Colonic mucosa (tissue), 4 donors: Measurements from ENCODE around the gene PRR23E. TPM values are rescaled to one million over a fixed set of nuclear protein-coding genes. Genes with fewer than 3 reads are reported as not detected.

Experiments used
- DNase-seq: peaks from one replicate; pipeline ENCODE4 v3.0.0-alpha.2; 2020
- H3K27ac ChIP-seq: fragments of 200-600 bp; one replicate; pipeline ENCODE4 v1.8.0; 2021
- H3K27me3 ChIP-seq: fragments of 200-600 bp; one replicate; pipeline ENCODE4 v1.8.0; 2021
- H3K36me3 ChIP-seq: fragments of 200-600 bp; one replicate; pipeline ENCODE4 v1.8.0; 2021
- H3K4me1 ChIP-seq: fragments of 200-600 bp; one replicate; pipeline ENCODE4 v1.8.0; 2021; ENCODE audit warnings: mild to moderate bottlenecking
- H3K4me3 ChIP-seq: fragments of 200-600 bp; one replicate; pipeline ENCODE4 v1.8.0; 2021
- H3K9ac ChIP-seq, 2 donors: one replicate each; pipeline ENCODE4 v1.7.0; 2013; ENCODE audit warnings: control low read depth in 2 of 2, low read depth in 2 of 2, low read length in 2 of 2
- H3K9me3 ChIP-seq: fragments of 200-600 bp; one replicate; pipeline ENCODE4 v1.8.0; 2021
- intact Hi-C: fragments of 100-400 bp; cut with DNase I; formaldehyde crosslinking; loops from one replicate; pipeline ENCODE4 v1.14.1; 2022
- total RNA-seq, 2 donors: library from RNA; stranded (reverse); fragmentation: NEBNext Ultra II Directional in 1 of 2; extraction: Animal tissue kit (Norgen Biotek cat#: 25700) in 1 of 2; gene quantifications; one replicate each; pipeline ENCODE4 v1.2.1, GENCODE V29; 2021
- TF ChIP-seq, protein P1 (sequence below): fragments of 200-600 bp; IDR thresholded peaks from one replicate; pipeline ENCODE4 v1.8.0; 2022; ENCODE audit warnings: antibody characterized with exemption, mild to moderate bottlenecking
- donor health status: healthy.
- donor health status: DM: no; HTN: no; CAD: no.
- donor health status: DM: no; HTN: no; CAD: no.

PRR23E gene
- total RNA-seq, 2 donors from 2014 or later = not detected

DNA sequence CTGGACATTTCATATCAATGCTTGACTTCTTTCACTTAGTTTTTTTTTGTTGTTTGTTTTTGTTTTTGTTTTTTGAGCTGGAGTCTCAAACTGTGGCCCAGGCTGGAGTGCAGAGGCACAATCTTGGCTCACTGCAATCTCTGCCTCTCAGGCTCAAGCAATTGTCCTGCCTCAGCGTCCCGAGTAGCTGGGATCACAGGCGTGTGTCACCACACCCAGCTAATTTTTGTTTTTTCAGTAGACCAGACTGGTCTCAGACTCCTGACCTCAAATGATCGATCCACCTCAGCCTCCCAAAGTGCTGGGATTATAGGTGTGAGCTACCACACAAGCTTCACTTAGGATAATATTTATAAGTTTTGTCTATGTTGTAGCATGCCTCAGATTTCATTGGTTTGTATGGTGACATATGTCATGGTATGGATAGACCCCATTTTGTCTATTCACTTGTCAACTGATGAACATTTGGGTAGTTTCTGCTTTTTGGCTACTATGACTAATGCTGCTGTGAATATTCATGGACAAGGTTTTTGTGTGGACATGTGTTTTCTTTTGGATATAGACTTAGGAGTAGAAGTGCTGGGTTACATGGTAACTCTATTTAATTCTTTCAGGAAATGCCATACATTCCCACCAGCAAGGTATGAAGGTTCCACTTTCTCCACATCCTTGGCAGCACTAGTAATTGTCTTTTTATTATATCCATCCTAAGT lies 6.8 kb upstream of the PRR23E start:
- Histone ChIP-seq H3K9me3 (no peaks in the 10 kb centered on the region), H3K27ac (no peak overlapping the region), H3K27me3 (no peaks in the 10 kb centered on the region), H3K4me1 (no peaks in the 10 kb centered on the region), H3K9ac (no peak overlapping the region), H3K4me3 (no peak overlapping the region), H3K36me3 (no peaks in the 10 kb centered on the region)
- DNase-seq = no peak
- intact Hi-C loops = no loop called here
- TF ChIP-seq, protein P1, sequence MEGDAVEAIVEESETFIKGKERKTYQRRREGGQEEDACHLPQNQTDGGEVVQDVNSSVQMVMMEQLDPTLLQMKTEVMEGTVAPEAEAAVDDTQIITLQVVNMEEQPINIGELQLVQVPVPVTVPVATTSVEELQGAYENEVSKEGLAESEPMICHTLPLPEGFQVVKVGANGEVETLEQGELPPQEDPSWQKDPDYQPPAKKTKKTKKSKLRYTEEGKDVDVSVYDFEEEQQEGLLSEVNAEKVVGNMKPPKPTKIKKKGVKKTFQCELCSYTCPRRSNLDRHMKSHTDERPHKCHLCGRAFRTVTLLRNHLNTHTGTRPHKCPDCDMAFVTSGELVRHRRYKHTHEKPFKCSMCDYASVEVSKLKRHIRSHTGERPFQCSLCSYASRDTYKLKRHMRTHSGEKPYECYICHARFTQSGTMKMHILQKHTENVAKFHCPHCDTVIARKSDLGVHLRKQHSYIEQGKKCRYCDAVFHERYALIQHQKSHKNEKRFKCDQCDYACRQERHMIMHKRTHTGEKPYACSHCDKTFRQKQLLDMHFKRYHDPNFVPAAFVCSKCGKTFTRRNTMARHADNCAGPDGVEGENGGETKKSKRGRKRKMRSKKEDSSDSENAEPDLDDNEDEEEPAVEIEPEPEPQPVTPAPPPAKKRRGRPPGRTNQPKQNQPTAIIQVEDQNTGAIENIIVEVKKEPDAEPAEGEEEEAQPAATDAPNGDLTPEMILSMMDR = no peak

DNA sequence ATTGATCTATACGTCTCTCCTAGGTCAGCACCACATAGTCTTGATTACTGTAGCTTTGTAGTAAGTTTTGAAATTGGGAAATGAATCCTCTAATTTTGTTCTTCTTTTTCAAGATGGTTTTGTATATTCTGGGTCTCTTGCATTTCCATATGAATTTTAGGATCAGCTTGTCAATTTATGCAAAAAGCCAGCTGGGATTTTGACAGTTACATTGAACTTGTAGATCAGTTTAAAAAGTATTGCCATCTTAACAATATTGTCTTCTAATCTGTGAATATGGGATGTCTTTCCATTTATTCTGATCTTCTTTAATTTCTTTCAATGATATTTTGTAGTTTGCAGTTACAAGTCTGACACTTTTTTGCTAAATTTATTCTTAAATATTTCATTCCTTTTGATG lies 5.6 kb upstream of the PRR23E start:
- H3K4me1 ChIP-seq = no peaks in the 10 kb centered on the region
- no peak overlapping the region for H3K9ac ChIP-seq
- no peak for DNase-seq
- H3K27me3 ChIP-seq = no peaks in the 10 kb centered on the region
- TF ChIP-seq, protein P1 = no peak
- no peak overlapping the region for H3K27ac ChIP-seq
- no peak overlapping the region for H3K4me3 ChIP-seq
- no peaks in the 10 kb centered on the region for H3K9me3 ChIP-seq
- H3K36me3 ChIP-seq = no peaks in the 10 kb centered on the region
- intact Hi-C loops = no loop called here

DNA sequence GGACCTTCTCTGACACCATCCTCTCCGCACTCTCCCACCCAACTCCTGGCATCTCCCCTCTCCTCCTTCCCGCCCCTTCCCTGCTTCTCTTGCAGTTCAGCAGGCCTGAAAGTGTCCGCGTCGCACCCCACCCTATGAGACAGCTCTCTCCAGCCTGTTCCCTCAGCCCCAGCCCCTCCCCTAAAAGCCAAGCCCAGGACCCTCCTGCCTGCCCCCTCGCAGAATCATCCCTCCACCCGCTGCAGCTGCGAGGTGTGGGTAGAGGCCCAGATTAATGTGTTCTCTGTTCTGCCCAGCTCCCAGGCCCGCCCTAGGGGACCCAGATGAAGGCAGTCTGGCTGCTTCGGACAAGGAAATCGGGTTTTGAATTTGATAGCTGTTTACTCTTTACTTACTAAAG lies 410 bp downstream of the PRR23E start:
- H3K4me1 ChIP-seq = no peaks in the 10 kb centered on the region
- H3K36me3 ChIP-seq = no peaks in the 10 kb centered on the region
- no peaks in the 10 kb centered on the region for H3K27me3 ChIP-seq
- no peak overlapping the region for H3K9ac ChIP-seq
- H3K9me3 ChIP-seq = no peaks in the 10 kb centered on the region
- peak; percentile 10 for DNase-seq
- intact Hi-C loops = no loop called here
- no peak overlapping the region for H3K27ac ChIP-seq
- H3K4me3 ChIP-seq = no peak overlapping the region
- TF ChIP-seq, protein P1 = no peak

DNA sequence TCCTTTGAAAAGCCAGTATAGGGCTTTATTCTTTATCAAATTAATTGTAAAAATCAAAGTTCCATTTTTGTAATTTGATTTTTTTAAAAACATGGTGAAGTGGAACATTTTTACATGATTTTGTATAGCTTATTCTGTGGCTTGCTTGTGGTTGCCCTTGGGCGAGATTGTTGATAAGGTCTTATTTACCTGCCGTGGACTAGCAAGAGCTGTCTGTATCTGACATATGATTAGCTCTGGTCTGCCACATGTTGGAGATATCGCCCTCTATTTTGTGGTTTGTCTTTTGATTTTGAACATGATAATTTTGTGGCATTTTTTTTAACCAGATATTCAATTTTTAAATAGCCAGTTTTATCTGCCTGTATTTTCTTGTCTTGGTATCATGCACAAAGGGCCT lies 844 bp downstream of the PRR23E start:
- H3K4me1 ChIP-seq = no peaks in the 10 kb centered on the region
- no peak overlapping the region for H3K27ac ChIP-seq
- no peak for DNase-seq
- no peak overlapping the region for H3K4me3 ChIP-seq
- no peaks in the 10 kb centered on the region for H3K27me3 ChIP-seq
- TF ChIP-seq, protein P1 = no peak
- intact Hi-C loops = no loop called here
- no peaks in the 10 kb centered on the region for H3K9me3 ChIP-seq
- no peak overlapping the region for H3K9ac ChIP-seq
- no peaks in the 10 kb centered on the region for H3K36me3 ChIP-seq

DNA sequence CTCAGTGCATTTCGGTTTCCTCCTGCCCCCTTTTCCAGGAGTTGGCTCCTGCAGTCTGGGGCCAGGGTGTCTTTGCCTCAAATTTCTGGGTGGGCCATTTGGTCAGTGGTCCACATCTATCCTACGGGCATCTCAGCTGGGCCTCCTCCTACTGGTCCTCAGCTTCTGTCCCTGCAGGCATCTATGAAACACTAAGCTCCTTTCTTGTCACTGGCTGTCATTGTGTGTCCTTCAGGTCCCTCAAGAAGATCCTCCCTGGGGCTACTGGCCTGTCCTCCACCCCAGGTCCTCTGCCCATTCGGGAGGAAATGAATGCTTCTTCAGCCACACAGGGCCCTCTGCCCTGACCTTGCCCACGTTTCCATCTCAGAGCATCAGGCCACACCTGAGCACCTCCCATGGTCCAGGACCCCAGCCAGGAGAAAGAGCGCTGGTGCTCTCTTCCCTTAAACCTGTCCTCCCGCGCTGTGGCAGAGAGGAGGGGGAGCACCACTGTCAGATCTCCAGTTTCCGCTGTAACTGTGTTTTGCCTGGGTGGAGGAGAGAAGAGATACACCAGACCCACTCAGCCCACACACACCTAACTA lies 1.8 kb downstream of the PRR23E start:
- H3K27me3 ChIP-seq = no peaks in the 10 kb centered on the region
- no peak overlapping the region for H3K4me3 ChIP-seq
- no peaks in the 10 kb centered on the region for H3K36me3 ChIP-seq
- no peak overlapping the region for H3K9ac ChIP-seq
- H3K9me3 ChIP-seq = no peaks in the 10 kb centered on the region
- peak; percentile 10 for DNase-seq
- no peak overlapping the region for H3K27ac ChIP-seq
- TF ChIP-seq, protein P1 = no peak
- intact Hi-C loops = no loop called here
- H3K4me1 ChIP-seq = no peaks in the 10 kb centered on the region
